ENCODE results near the gene TMEFF2.
"Not testable (repeated sequence)": the region's sequence is repeated elsewhere in the genome, so short reads cannot be mapped to it uniquely, and the experiment has no call there.

Gene TMEFF2

DNA sequence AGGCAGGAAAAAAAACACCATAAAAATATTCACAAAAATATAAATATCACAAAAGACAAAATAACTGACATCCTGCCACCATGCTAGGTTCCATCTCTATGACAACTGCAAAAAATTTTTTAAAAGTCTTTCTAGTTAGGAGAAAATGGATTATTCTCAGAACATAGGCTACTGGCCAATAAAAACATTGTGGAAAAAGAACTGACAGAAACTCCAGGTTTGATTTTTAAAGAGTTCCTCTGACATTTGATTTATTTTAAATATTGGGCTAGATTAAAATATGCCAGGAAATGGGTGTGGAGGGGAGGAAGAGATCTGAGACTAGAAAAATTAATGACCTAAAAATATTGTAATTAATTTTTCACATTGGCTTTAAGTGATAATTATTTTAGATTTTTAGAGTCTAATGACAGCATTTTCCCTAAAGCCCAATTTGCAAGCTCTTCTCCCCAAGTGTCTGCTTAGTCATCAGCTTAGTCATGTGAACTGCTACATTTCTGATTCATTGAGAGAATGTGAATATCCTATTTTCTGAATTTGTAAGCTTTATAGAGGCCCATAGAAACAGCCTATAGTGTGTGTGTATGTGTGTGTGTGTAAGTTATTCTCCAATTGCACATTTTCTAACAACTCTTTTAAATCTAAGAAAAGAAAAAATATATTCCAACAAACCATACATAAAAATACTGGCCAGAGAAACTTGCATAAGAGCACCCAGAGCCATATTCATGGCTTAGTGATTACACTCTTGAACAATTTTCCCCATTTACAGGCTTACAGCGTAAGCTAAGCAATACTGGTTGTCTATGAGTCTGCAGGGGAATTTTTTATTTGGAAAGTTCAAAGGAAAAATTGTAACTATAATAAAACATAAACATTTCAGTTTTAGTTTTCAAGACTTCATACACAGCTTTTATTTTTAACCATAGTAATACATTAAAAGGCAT is 48.4 kb downstream of the TMEFF2 start:
- ChIA-PET CTCF (interaction anchor here (1.1 to 4.1 kb wide), 4 partner anchors 16 to 334 kb away, joined by 3 to 33 read pairs (median 8); no protein-coding TSS in a partner anchor), POLR2A (no interaction called here)
- no peak for DNase-seq (ENCODE audit: low read depth, low spot score)

DNA sequence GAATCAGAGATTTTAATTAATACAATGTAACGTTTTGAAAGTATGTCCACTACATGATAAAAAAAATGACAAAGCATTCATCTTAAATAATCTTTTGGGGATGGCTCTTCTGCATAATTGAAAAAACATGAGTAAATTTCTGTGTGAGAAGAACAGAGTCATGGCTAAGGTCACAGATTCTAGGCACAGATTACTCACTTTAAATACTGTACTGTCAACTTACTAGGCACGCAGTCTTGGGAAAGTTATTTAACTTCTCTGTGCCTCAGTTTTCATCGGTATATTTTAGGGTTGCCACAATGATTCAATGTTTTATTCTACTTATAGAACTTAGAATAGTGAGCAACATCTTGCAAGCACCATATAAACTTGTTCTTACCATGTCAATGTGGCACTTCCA is 49.2 kb downstream of the TMEFF2 start:
- TF ChIP-seq, protein P1, sequence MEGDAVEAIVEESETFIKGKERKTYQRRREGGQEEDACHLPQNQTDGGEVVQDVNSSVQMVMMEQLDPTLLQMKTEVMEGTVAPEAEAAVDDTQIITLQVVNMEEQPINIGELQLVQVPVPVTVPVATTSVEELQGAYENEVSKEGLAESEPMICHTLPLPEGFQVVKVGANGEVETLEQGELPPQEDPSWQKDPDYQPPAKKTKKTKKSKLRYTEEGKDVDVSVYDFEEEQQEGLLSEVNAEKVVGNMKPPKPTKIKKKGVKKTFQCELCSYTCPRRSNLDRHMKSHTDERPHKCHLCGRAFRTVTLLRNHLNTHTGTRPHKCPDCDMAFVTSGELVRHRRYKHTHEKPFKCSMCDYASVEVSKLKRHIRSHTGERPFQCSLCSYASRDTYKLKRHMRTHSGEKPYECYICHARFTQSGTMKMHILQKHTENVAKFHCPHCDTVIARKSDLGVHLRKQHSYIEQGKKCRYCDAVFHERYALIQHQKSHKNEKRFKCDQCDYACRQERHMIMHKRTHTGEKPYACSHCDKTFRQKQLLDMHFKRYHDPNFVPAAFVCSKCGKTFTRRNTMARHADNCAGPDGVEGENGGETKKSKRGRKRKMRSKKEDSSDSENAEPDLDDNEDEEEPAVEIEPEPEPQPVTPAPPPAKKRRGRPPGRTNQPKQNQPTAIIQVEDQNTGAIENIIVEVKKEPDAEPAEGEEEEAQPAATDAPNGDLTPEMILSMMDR (IDR thresholded peaks at IDR 0.05; ENCODE audit: insufficient read depth, low read length, missing control alignments), result no peak
- CTCF ChIA-PET, result no interaction called here
- POLR2A ChIA-PET, result no interaction called here

More for the DNA sequence above, 48.4 kb downstream of the TMEFF2 start:
- TF ChIP-seq, protein P1 (IDR thresholded peaks at IDR 0.05; ENCODE audit: insufficient read depth, low read length, missing control alignments), result no peak
- H3K4me3 ChIP-seq (ENCODE audit: low read depth, low read length), result no peak overlapping the region

DNA sequence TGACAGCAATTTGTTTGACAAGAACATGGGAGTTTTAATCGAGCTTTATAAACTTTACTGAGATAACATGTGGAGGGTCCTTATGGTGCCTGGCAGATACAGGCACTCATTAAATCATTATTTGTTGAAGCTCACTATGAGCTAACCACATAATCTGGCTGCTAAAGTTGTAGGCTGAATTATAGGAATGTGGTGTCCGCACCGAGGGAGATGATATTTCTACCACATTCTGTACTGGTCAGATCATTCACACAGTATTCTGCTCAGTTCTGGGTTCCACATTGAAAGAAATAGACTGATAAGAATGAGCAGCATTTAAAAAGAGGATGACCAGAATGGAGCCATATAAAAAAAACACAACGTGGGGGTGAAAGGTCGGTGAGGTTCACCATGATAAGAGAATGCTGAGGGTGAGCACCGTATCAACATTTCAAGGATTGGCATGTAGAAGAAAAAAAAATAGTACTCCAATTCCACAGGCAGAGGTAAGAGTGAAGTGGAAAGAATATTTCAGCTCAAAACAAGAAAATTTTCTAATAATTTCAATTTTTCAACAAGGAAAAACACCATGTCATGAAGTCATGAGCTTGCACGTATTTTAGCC is 54.4 kb downstream of the TMEFF2 start:
- CTCF ChIA-PET, result interaction anchor here (1.7 to 3.7 kb wide), 2 partner anchors 22 to 328 kb away, joined by 4 to 16 read pairs; no protein-coding TSS in a partner anchor
- POLR2A ChIA-PET, result no interaction called here
- DNase-seq (ENCODE audit: low read depth, low spot score), result no peak
- no peak overlapping the region for H3K4me3 ChIP-seq (ENCODE audit: low read depth, low read length)
- TF ChIP-seq, protein P1 (IDR thresholded peaks at IDR 0.05; ENCODE audit: insufficient read depth, low read length, missing control alignments), result no peak

More for the DNA sequence above, 49.2 kb downstream of the TMEFF2 start:
- no peak overlapping the region for H3K4me3 ChIP-seq (ENCODE audit: low read depth, low read length)
- no peak for DNase-seq (ENCODE audit: low read depth, low spot score)

DNA sequence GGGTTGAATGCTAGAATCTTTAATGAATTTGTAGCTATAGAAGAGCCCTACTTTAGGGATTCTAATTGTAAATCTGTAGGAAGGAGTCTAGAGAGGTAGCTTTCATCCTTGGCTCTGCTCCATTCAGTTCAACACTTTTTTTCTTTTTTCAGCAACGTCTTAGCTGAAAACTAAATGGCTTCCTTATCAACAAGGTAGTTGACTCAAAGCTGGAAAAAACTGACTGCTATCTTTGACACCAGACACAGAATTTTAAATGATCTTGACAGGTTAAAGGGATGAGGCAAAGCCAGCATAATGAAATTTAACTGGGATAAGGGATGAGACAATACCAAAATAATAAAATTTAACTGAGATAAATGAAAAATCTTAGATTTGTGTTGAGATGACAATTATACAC is 54.9 kb downstream of the TMEFF2 start:
- no peak for DNase-seq (ENCODE audit: low read depth, low spot score)
- TF ChIP-seq, protein P1 (IDR thresholded peaks at IDR 0.05; ENCODE audit: insufficient read depth, low read length, missing control alignments), result no peak
- POLR2A ChIA-PET, result no interaction called here
- H3K4me3 ChIP-seq (ENCODE audit: low read depth, low read length), result no peak overlapping the region
- CTCF ChIA-PET, result interaction anchor here (1.7 to 3.7 kb wide), 2 partner anchors 23 to 327 kb away, joined by 4 to 16 read pairs; no protein-coding TSS in a partner anchor

DNA sequence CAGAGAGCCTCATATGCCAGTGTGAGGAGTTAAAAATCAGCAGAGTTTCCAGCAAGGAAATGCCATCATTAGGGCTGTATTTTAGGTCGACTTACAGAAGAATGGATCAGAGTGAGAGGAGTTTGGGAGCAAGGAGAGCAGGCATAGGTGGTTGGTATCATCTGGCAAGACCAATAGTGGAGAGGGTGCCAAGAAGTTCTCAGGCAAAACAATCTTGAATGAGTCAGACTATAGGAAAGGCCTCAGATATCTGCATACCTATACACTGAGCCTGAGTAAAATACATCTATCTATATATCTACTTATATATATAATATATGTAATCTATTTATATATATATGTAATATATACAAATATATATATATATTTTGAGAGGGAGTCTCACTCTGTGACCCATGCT is 57.3 kb downstream of the TMEFF2 start:
- CTCF ChIA-PET, result no interaction called here
- TF ChIP-seq, protein P1 (IDR thresholded peaks at IDR 0.05; ENCODE audit: insufficient read depth, low read length, missing control alignments), result no peak
- DNase-seq (ENCODE audit: low read depth, low spot score), result no peak
- no peak overlapping the region for H3K4me3 ChIP-seq (ENCODE audit: low read depth, low read length)
- POLR2A ChIA-PET, result no interaction called here

DNA sequence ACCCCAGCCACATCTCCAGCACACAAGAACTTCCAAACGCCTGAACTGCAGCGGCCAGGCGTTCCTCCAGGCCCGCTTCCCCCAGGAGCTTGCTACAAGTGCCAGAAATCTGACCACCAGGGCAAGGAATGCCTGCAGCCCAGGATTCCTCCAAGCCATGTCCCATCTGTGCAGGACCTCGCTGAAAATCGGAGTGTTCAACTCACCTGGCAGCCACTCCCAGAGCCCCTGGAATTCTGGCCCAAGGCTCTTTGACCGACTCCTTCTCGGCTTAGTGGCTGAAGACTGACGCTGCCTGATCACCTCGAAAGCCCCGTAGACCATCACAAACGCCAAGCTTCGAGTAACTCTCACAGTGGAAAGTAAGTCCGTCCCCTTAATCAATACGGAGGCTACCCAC is 62.1 kb downstream of the TMEFF2 start:
- POLR2A ChIA-PET; H3K4me3 ChIP-seq (ENCODE audit: low read depth, low read length); DNase-seq (ENCODE audit: low read depth, low spot score); CTCF ChIA-PET: not testable (repeated sequence)

DNA sequence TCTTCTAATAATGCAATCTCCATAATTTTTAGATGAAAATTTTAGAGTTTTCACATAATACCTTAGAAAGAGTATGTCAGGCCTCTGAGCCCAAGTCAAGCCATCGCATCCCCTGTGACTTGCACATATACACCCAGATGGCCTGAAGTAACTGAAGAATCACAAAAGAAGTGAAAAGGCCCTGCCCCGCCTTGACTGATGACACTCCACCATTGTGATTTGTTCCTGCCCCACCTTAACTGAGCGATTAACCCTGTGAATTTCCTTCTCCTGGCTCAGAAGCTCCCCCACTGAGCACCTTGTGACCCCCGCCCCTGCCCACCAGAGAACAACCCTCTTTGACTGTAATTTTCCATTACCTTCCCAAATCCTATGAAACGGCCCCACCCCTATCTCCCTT is 64.4 kb downstream of the TMEFF2 start:
- DNase-seq (ENCODE audit: low read depth, low spot score); H3K4me3 ChIP-seq (ENCODE audit: low read depth, low read length); CTCF ChIA-PET; POLR2A ChIA-PET: not testable (repeated sequence)
